GM23248 (cell line): ENCODE results near the gene GAST. TPM values are rescaled to one million over a fixed set of nuclear protein-coding genes. Genes with fewer than 3 reads are reported as not detected.

Experiments used
- DNase-seq: peaks from one replicate; pipeline ENCODE4 v3.0.0-alpha.2; 2015
- H2AFZ ChIP-seq: fragments of 200-600 bp; sonication (generic); 2 replicates; pipeline ENCODE4 v1.6.1; 2016; ENCODE audit warnings: antibody characterized with exemption
- H3F3A ChIP-seq: fragments of 200-600 bp; sonication (generic); 2 replicates; pipeline ENCODE4 v1.6.1; 2016; ENCODE audit warnings: mild to moderate bottlenecking, antibody characterized with exemption, mixed run types; ENCODE audit not compliant: insufficient read depth
- H3K27ac ChIP-seq: fragments of 200-600 bp; sonication (generic); 2 replicates; pipeline ENCODE4 v1.5.1; 2016; ENCODE audit warnings: mild to moderate bottlenecking
- H3K27me3 ChIP-seq: fragments of 200-600 bp; sonication (generic); replicated peaks from 2 replicates; pipeline ENCODE4 v1.6.1; 2016; ENCODE audit warnings: mild to moderate bottlenecking; ENCODE audit not compliant: insufficient read depth
- H3K36me3 ChIP-seq: fragments of 200-600 bp; sonication (generic); 2 replicates; pipeline ENCODE4 v1.6.1; 2016; ENCODE audit warnings: low read depth, mild to moderate bottlenecking
- H3K4me1 ChIP-seq: fragments of 200-600 bp; sonication (generic); 2 replicates; pipeline ENCODE4 v1.6.1; 2016; ENCODE audit warnings: mild to moderate bottlenecking; ENCODE audit not compliant: insufficient read depth
- H3K4me2 ChIP-seq: fragments of 200-600 bp; sonication (generic); one replicate; pipeline ENCODE4 v1.6.1; 2016; ENCODE audit warnings: mild to moderate bottlenecking; ENCODE audit not compliant: unreplicated experiment
- H3K4me3 ChIP-seq: fragments of 200-600 bp; sonication (generic); 2 replicates; pipeline ENCODE4 v1.5.1; 2016; ENCODE audit warnings: mild to moderate bottlenecking
- H3K79me2 ChIP-seq: fragments of 200-600 bp; sonication (generic); 2 replicates; pipeline ENCODE4 v1.6.1; 2016; ENCODE audit warnings: mild to moderate bottlenecking; ENCODE audit not compliant: insufficient read depth
- H3K9ac ChIP-seq: fragments of 200-600 bp; sonication (generic); 2 replicates; pipeline ENCODE4 v1.6.1; 2016; ENCODE audit warnings: mild to moderate bottlenecking
- H3K9me2 ChIP-seq: fragments of 200-600 bp; sonication (generic); 2 replicates; pipeline ENCODE4 v1.6.1; 2016; ENCODE audit warnings: mixed run types, mild to moderate bottlenecking, moderate library complexity; ENCODE audit not compliant: insufficient read depth
- H3K9me3 ChIP-seq: fragments of 200-600 bp; sonication (generic); one replicate; pipeline ENCODE4 v1.6.1; 2017; ENCODE audit warnings: low read depth
- H4K20me1 ChIP-seq: fragments of 200-600 bp; sonication (generic); 2 replicates; pipeline ENCODE4 v1.6.0; 2016; ENCODE audit not compliant: insufficient read depth
- EZH2 ChIP-seq: fragments of 200-600 bp; sonication (generic); IDR thresholded peaks from 2 replicates; pipeline ENCODE4 v1.6.1; 2018; ENCODE audit warnings: antibody characterized with exemption, mild to moderate bottlenecking; ENCODE audit not compliant: insufficient read depth, poor library complexity, severe bottlenecking
- EZH2phosphoT487 ChIP-seq: fragments of 200-600 bp; sonication (generic); IDR thresholded peaks from 2 replicates; pipeline ENCODE4 v1.6.1; 2018; ENCODE audit warnings: antibody characterized with exemption, moderate library complexity, mild to moderate bottlenecking, low read depth; ENCODE audit not compliant: insufficient read depth
- WGBS, 2 experiments: methylation state at CpG; one replicate each; pipeline ENCODE4 v1.1.6; 2015 to 2017; ENCODE audit warnings: low lambda C conversion rate in 2 of 2, low coverage in 1 of 2; ENCODE audit errors: missing lambda C conversion rate in 2 of 2; 5-methylcytosine and 5-hydroxymethylcytosine counted together
- in situ Hi-C: fragments of 300-500 bp; cut with MboI; formaldehyde crosslinking; loops from 2 replicates; pipeline ENCODE4 v1.15.0; 2020
- polyA plus RNA-seq: library from polyadenylated mRNA; unstranded; fragments of >200 nt; fragmentation: Nextera tagmentation; extraction: Ambion mirVana; gene quantifications from 2 replicates; pipeline ENCODE4 v1.2.1, GENCODE V29; 2016
- total RNA-seq: library from RNA; depleted of rRNA; stranded (reverse); fragments of >200 nt; shearing (Covaris generic); gene quantifications from 2 replicates; pipeline ENCODE4 v1.2.3, GENCODE V29; 2014

Gene GAST
- total and polyA plus RNA-seq, 2 experiments from 2014 or later: not detected

GRCh38 chr17:41678411-41678906 is 33.7 kb upstream of the GAST start:
- Histone ChIP-seq H4K20me1 (no peaks in the 10 kb centered on the region), H3K4me2 (peak overlapping the region; percentile 76), H3K4me1 (peaks cover 16% of the 10 kb centered on the region), H3K36me3 (no peaks in the 10 kb centered on the region), H3F3A (peaks cover 13% of the 10 kb centered on the region), H3K27ac (peak overlapping the region; percentile 87), H3K9ac (peak overlapping the region; percentile 69), H3K79me2 (no peaks in the 10 kb centered on the region), H2AFZ (peak overlapping the region; percentile 83), H3K4me3 (peak overlapping the region; percentile 65), H3K27me3 (no peaks in the 10 kb centered on the region), H3K9me2 (no peaks in the 10 kb centered on the region), H3K9me3 (no peaks in the 10 kb centered on the region)
- no peak for DNase-seq
- WGBS, 2 experiments: 88% methylated on average over 2 of the region's 2 CpGs
- in situ Hi-C loops: no loop called here
- TF ChIP-seq EZH2phosphoT487 (no peak), EZH2 (no peak)

GRCh38 chr17:41678907-41679739 is 33.0 kb upstream of the GAST start:
- H3K9me2 ChIP-seq: no peaks in the 10 kb centered on the region
- TF ChIP-seq EZH2: no peak
- H2AFZ ChIP-seq: peak overlapping the region; percentile 83
- H3K79me2 ChIP-seq: no peaks in the 10 kb centered on the region
- no peaks in the 10 kb centered on the region for H4K20me1 ChIP-seq
- peaks cover 16% of the 10 kb centered on the region for H3K4me1 ChIP-seq
- peak overlapping the region; percentile 69 for H3K9ac ChIP-seq
- H3F3A ChIP-seq: peaks cover 13% of the 10 kb centered on the region
- H3K27me3 ChIP-seq: no peaks in the 10 kb centered on the region
- peak overlapping the region; percentile 65 for H3K4me3 ChIP-seq
- in situ Hi-C loops: no loop called here
- 17 to 18% methylated on average over 6 of the region's 6 CpGs for WGBS, 2 experiments
- H3K9me3 ChIP-seq: no peaks in the 10 kb centered on the region
- peak overlapping the region; percentile 76 for H3K4me2 ChIP-seq
- DNase-seq: peak; percentile 66
- peak overlapping the region; percentile 87 for H3K27ac ChIP-seq
- H3K36me3 ChIP-seq: no peaks in the 10 kb centered on the region

GRCh38 chr17:41679740-41680425 is 32.2 kb upstream of the GAST start:
- Histone ChIP-seq H3K36me3 (no peaks in the 10 kb centered on the region), H4K20me1 (no peaks in the 10 kb centered on the region), H3F3A (peaks cover 13% of the 10 kb centered on the region), H3K27ac (peak overlapping the region; percentile 87), H3K79me2 (no peaks in the 10 kb centered on the region), H3K4me3 (peak overlapping the region; percentile 65; the same call in 1 of the 2 replicates), H3K9me3 (no peaks in the 10 kb centered on the region), H3K9me2 (no peaks in the 10 kb centered on the region), H2AFZ (peak overlapping the region; percentile 83; the same call in 1 of the 2 replicates), H3K4me2 (no peak overlapping the region), H3K27me3 (no peaks in the 10 kb centered on the region), H3K4me1 (peaks cover 16% of the 10 kb centered on the region), H3K9ac (peak overlapping the region; percentile 69; the same call in 1 of the 2 replicates)
- no peak for DNase-seq
- 46 to 59% methylated on average over 4 to 5 of the region's 5 CpGs for WGBS, 2 experiments
- in situ Hi-C loops: no loop called here
- TF ChIP-seq EZH2phosphoT487: no peak
- no peak for TF ChIP-seq EZH2

- WGBS, 2 experiments: 86 to 87% methylated on average over 10 of the region's 10 CpGs
- in situ Hi-C loops: no loop called here
Observed at GRCh38 chr17:41680426-41681040, 31.6 kb upstream of the GAST start.

More at GRCh38 chr17:41680426-41681040, 31.6 kb upstream of the GAST start:
- no peak overlapping the region for H3K4me2 ChIP-seq
- peaks cover 16% of the 10 kb centered on the region for H3K4me1 ChIP-seq
- no peaks in the 10 kb centered on the region for H3K27me3 ChIP-seq
- peaks cover 13% of the 10 kb centered on the region for H3F3A ChIP-seq
- no peak overlapping the region for H3K27ac ChIP-seq
- TF ChIP-seq EZH2phosphoT487: no peak
- no peak for TF ChIP-seq EZH2
- H2AFZ ChIP-seq: no peak overlapping the region
- H3K36me3 ChIP-seq: no peaks in the 10 kb centered on the region
- no peaks in the 10 kb centered on the region for H3K9me3 ChIP-seq
- no peaks in the 10 kb centered on the region for H3K79me2 ChIP-seq
- H3K9me2 ChIP-seq: no peaks in the 10 kb centered on the region
- no peak for DNase-seq
- H3K9ac ChIP-seq: no peak overlapping the region
- no peaks in the 10 kb centered on the region for H4K20me1 ChIP-seq
- H3K4me3 ChIP-seq: no peak overlapping the region
